Naive thymus-derived CD4-positive, alpha-beta T cell (primary cell): ENCODE data around the gene HOXA9. TPM values are rescaled to one million over a fixed set of nuclear protein-coding genes. Genes with fewer than 3 reads are reported as not detected.

ENCODE experiments used
- ATAC-seq: fragments of 150-1000 bp; cut with Tn5 transposase; 2 replicates; pipeline ENCODE4 v1.10.0; 2021; ENCODE audit warnings: mild to moderate bottlenecking, moderate library complexity
- CTCF ChIA-PET: fragments of 350-600 bp; sonication (Branson Sonifier 250); formaldehyde crosslinking; loops from one replicate; lab custom pipeline; 2021; ENCODE audit warnings: antibody characterized with exemption; lab: Charles Lee
- POLR2A ChIA-PET: fragments of 350-600 bp; sonication (Branson Sonifier 250); formaldehyde crosslinking; loops from one replicate; lab custom pipeline; 2021; ENCODE audit warnings: antibody characterized with exemption, inconsistent platforms; lab: Charles Lee
- DNase-seq, 9 donors: peaks; one replicate each; pipeline versions ENCODE4 v3.0.0 to v3.0.0-alpha.2; 2020 to 2022; ENCODE audit warnings: mixed read lengths in 1 of 9
- H3K27ac ChIP-seq: one replicate; pipeline ENCODE4 v1.7.0; 2013; ENCODE audit warnings: mild to moderate bottlenecking, low read depth, low read length, moderate library complexity
- H3K27me3 ChIP-seq, 2 donors: one replicate each; pipeline ENCODE4 v1.7.0; 2013; ENCODE audit warnings: low read length in 2 of 2, mild to moderate bottlenecking in 2 of 2, moderate library complexity in 2 of 2; ENCODE audit not compliant: control insufficient read depth in 2 of 2, insufficient read depth in 2 of 2
- H3K36me3 ChIP-seq, 3 experiments: 1 replicate in 2 of 3; 2 replicates in 1 of 3; pipeline ENCODE4 v1.7.0; 2013; ENCODE audit warnings: low read length in 3 of 3, mild to moderate bottlenecking in 3 of 3, moderate library complexity in 1 of 3; ENCODE audit not compliant: insufficient read depth in 3 of 3, control insufficient read depth in 2 of 3
- H3K4me1 ChIP-seq, 2 donors: one replicate each; pipeline ENCODE4 v1.7.0; 2013; ENCODE audit warnings: low read length in 2 of 2, mild to moderate bottlenecking in 2 of 2, moderate library complexity in 1 of 2; ENCODE audit not compliant: control insufficient read depth in 2 of 2, insufficient read depth in 2 of 2
- H3K4me3 ChIP-seq: 2 replicates; pipeline ENCODE4 v1.7.0; 2013; ENCODE audit warnings: mild to moderate bottlenecking, low read length
- H3K9me3 ChIP-seq, 3 experiments: 1 replicate in 2 of 3; 2 replicates in 1 of 3; pipeline ENCODE4 v1.7.0; 2013; ENCODE audit warnings: low read length in 3 of 3; ENCODE audit not compliant: control insufficient read depth in 2 of 3
- H3K27ac Mint-ChIP-seq, 9 donors: one replicate each; pipeline ENCODE4 v1.8.0; 2020 to 2022; ENCODE audit warnings: mixed read lengths in 9 of 9, mild to moderate bottlenecking in 8 of 9, moderate library complexity in 5 of 9, inconsistent platforms in 2 of 9
- H3K27me3 Mint-ChIP-seq, 5 donors: one replicate each; pipeline ENCODE4 v1.8.0; 2021 to 2022; ENCODE audit warnings: mixed read lengths in 5 of 5, mild to moderate bottlenecking in 1 of 5
- H3K36me3 Mint-ChIP-seq, 5 donors: one replicate each; pipeline ENCODE4 v1.8.0; 2020 to 2022; ENCODE audit warnings: mixed read lengths in 5 of 5, mild to moderate bottlenecking in 3 of 5, inconsistent platforms in 1 of 5
- H3K4me1 Mint-ChIP-seq, 7 donors: one replicate each; pipeline ENCODE4 v1.8.0; 2020 to 2022; ENCODE audit warnings: mixed read lengths in 7 of 7, mild to moderate bottlenecking in 3 of 7, inconsistent platforms in 1 of 7
- H3K4me3 Mint-ChIP-seq, 10 donors: one replicate each; pipeline ENCODE4 v1.8.0; 2020 to 2022; ENCODE audit warnings: mild to moderate bottlenecking in 10 of 10, mixed read lengths in 10 of 10, moderate library complexity in 6 of 10, inconsistent platforms in 2 of 10
- H3K9me3 Mint-ChIP-seq, 11 donors: one replicate each; pipeline ENCODE4 v1.8.0; 2020 to 2022; ENCODE audit warnings: mixed read lengths in 11 of 11, mild to moderate bottlenecking in 4 of 11, inconsistent platforms in 1 of 11, moderate library complexity in 1 of 11
- intact Hi-C, 2 donors: fragments of 100-400 bp; cut with micrococcal nuclease; formaldehyde crosslinking; loops; one replicate each; pipeline ENCODE4 v1.15.1; 2023
- polyA plus RNA-seq, 2 donors: library from polyadenylated mRNA; unstranded; fragments of 300-500 nt; fragmentation: Illumina TruSeq; gene quantifications; one replicate each; pipeline ENCODE4 v1.2.3, GENCODE V29; 2021
- total RNA-seq, 6 experiments: library from RNA in 5 of 6; stranded (reverse) in 5 of 6; gene quantifications; 1 replicate in 5 of 6; 2 replicates in 1 of 6; pipeline ENCODE4 v1.2.3 and lab custom pipeline; 2021 to 2026

HOXA9 gene
- total and polyA plus RNA-seq, 7 experiments from 2014 or later: 0.70 to 1.7 TPM; not detected in 5

DNA sequence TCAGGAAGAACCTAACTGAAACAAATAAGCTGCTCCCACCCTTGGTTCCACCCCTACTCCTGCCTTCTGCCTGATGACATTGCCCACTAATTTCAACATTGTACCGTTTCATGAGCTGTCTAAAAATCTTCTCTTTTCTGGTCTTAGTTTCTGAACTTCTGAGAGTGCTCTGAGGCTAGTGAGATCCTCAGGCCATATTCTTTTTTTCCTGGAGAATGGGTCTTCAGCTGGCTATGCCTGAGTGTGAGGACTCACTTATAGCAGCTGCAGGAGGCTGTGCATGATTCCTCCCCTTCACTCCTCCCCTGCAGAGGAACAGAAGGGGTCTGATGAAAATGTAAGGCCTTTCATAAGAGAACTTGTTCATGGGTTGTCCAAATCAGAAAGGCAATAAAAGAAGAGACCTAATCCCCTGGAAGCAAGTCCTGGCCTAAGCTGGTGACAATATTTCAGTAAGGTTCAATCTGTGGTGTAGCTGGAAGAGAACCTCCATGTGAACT is 45.9 kb downstream of the HOXA9 start:
- ChIA-PET CTCF (no interaction called here), POLR2A (no interaction called here)
- intact Hi-C loops: no loop called here
- DNase-seq (no peak), ATAC-seq (no peak)
- Histone ChIP-seq H3K9me3 (no peaks in the 10 kb centered on the region), H3K27me3 (no peaks in the 10 kb centered on the region), H3K36me3 (no peaks in the 10 kb centered on the region), H3K4me1 (no peaks in the 10 kb centered on the region), H3K4me3 (no peak overlapping the region), H3K27ac (no peak overlapping the region)
- Mint-ChIP-seq H3K36me3 (no peaks in the 10 kb centered on the region), H3K9me3 (no peaks in the 10 kb centered on the region), H3K27me3 (peaks cover 1 to 21% (median 14%) of the 10 kb centered on the region in 5 donors), H3K27ac (no peak overlapping the region), H3K4me3 (no peak overlapping the region), H3K4me1 (no peaks in the 10 kb centered on the region)

DNA sequence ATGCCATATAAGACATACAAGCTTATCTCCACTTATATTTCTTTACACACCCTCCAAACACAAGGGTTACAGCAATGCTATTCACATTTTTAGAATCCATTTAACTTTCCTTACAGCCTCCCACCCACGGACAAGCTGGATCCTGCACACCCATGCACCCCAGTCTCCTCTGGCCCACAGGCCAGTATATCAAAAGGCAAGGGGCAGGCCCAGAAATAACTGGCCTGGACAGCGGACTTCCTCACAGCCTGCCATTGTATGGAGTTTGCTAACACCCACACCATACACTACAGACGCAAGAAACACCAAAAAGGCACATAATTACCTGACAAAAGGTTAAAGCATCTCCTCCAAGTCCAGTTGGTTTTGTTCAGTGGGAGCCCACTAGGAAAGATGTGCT is 46.8 kb downstream of the HOXA9 start:
- H3K9me3 ChIP-seq: no peaks in the 10 kb centered on the region
- no peaks in the 10 kb centered on the region for H3K4me1 ChIP-seq
- Mint-ChIP-seq H3K27ac (no peak overlapping the region), H3K36me3 (no peaks in the 10 kb centered on the region), H3K27me3 (peaks cover 0 to 15% (median 8%) of the 10 kb centered on the region in 5 donors), H3K4me3 (no peak overlapping the region), H3K4me1 (no peaks in the 10 kb centered on the region), H3K9me3 (no peaks in the 10 kb centered on the region)
- H3K4me3 ChIP-seq: no peak overlapping the region
- H3K27me3 ChIP-seq: no peaks in the 10 kb centered on the region
- intact Hi-C loops: no loop called here
- H3K27ac ChIP-seq: no peak overlapping the region
- ChIA-PET CTCF (no interaction called here), POLR2A (no interaction called here)
- DNase-seq: no peak
- H3K36me3 ChIP-seq: no peaks in the 10 kb centered on the region
- ATAC-seq: no peak

DNA sequence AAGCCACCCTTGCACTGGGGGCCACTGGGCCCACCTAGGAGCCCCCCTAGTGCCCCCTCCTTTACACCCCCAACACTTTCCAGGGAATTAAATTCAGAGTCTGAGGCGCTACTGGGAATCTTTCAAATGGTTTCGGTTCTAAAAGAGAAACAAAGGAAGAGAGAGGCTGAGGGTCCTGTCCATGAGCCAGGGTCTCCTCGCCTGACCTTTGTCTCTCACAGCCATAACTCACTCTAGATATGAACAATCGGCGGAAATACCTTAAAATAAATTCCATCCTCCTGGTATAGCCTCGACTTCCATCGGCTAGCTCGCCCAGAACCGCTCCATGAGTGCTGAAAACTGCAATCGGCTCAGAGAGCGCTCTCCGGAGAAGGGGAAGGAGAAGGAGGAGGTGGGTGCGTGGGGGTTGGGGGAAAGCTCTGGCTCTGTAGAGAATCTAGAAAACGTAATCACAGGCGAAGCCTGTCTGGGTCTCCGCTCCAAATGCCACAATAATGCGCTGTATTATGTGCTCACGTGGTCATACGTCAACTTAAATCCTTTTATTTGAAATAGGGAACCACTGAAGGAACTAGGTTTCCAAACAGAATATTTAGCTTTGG is 47.3 kb downstream of the HOXA9 start:
- H3K27me3 ChIP-seq: no peaks in the 10 kb centered on the region
- ATAC-seq: no peak
- intact Hi-C loops: no loop called here
- Mint-ChIP-seq H3K4me3 (no peak overlapping the region), H3K27me3 (peaks cover 0 to 15% (median 4%) of the 10 kb centered on the region in 5 donors), H3K36me3 (no peaks in the 10 kb centered on the region), H3K4me1 (no peaks in the 10 kb centered on the region), H3K9me3 (no peaks in the 10 kb centered on the region), H3K27ac (no peak overlapping the region)
- no peaks in the 10 kb centered on the region for H3K9me3 ChIP-seq
- no peaks in the 10 kb centered on the region for H3K4me1 ChIP-seq
- CTCF ChIA-PET: no interaction called here
- H3K4me3 ChIP-seq: no peak overlapping the region
- no peaks in the 10 kb centered on the region for H3K36me3 ChIP-seq
- no peak for DNase-seq
- H3K27ac ChIP-seq: no peak overlapping the region
- POLR2A ChIA-PET: no interaction called here

DNA sequence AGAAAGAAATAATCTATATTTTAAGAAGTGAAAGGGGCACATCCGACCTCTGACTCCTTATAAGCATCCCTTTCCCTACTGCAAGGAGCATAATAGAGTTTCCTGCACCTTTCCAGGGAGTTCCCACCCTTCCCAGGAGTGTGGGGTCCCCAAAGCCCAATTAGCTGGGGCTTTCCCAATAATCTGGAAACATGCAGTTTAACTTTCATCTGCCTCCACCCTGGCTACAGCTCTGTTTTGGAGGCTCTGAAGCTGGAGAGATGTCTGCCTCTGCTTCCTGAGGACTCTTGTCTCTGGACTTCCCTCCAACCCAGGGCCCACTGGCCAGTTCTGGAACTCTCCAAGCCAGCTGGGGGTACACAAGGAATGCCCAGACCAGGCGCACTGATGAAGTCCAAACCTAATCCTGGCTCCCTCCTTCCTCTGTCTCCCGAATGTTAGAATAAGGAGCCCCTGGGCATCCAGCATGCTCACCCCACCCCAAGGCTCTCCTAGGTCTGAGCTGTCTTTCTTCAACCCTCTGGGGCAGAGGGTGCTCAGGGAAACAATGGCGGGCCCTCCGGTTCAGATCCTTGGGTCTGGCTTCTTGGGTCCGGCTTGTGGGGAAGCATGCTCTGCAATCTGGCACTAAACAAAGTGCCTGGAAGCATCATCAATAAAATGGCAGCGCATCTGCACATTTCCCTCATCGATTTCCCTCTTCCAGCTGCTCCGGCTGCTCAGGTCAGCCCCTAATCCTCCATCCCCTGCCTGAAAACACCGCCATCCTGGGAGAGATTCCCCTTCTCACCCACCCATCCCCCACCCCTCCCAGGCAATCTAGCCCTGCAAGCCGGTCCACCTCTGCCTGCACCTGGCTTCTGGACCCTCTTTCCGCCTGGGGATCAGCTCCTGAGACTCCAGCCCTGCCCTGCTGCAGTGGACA is 48.1 kb downstream of the HOXA9 start:
- no peaks in the 10 kb centered on the region for H3K9me3 ChIP-seq
- intact Hi-C loops: no loop called here
- no peak overlapping the region for H3K4me3 Mint-ChIP-seq
- CTCF ChIA-PET: no interaction called here
- no peaks in the 10 kb centered on the region for H3K4me1 ChIP-seq
- H3K27ac Mint-ChIP-seq: no peak overlapping the region
- no peaks in the 10 kb centered on the region for H3K9me3 Mint-ChIP-seq
- no peaks in the 10 kb centered on the region for H3K27me3 ChIP-seq
- POLR2A ChIA-PET: interaction anchor here (0.5 kb wide), 1 partner anchor 1172 kb away, joined by 3 read pairs; no protein-coding TSS in a partner anchor
- ATAC-seq: no peak
- H3K36me3 Mint-ChIP-seq: no peaks in the 10 kb centered on the region
- H3K36me3 ChIP-seq: no peaks in the 10 kb centered on the region
- no peak for DNase-seq
- no peaks in the 10 kb centered on the region for H3K4me1 Mint-ChIP-seq
- H3K4me3 ChIP-seq: no peak overlapping the region
- no peak overlapping the region for H3K27ac ChIP-seq
- peaks cover 0 to 17% (median 4%) of the 10 kb centered on the region in 5 donors for H3K27me3 Mint-ChIP-seq

DNA sequence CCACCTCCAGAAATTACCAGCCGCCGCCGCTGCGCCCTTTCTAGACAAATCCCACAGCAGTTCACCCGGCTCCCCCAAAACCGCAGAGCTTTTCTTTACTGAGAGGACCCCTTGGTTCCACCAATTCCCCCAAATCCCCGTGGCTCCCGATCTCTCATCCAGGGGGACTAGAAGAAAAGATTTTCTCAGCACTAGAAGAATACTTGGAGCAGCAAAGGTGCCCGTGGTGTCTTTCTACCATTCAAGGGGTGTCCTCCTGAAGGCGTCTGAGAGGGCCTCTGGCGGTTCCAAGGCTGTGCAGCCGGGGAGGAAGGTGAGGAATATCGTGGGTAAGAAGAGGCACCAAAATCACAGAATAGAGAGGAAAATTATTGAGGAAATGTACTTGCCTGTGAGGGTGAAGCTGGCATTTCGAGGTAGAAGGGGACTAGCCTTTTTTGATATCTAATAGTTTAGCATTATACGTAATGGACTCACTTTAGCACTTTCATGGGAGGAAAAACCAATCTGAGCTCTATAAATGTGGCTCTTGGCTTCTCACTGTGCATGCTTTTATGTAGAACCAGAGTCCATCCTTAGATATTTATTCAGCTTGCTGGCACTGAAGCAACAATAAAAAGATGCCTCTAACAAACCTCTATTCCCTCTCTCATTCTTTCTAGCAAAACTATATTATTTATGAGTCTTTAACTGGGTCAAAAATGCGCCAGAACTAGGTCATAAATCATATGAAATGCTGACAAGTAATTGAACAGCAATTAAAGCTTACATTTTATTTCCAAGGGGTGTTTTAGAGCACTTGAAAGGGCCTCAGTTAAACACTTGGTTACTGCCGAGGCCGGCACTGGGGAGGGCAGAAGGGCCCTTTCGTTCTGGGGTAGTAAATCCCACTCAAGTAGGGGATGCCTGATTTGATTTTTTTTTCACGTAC is 49.0 kb downstream of the HOXA9 start:
- no peaks in the 10 kb centered on the region for H3K9me3 Mint-ChIP-seq
- no peaks in the 10 kb centered on the region for H3K36me3 Mint-ChIP-seq
- intact Hi-C loops: no loop called here
- no peak overlapping the region for H3K27ac Mint-ChIP-seq
- H3K4me3 ChIP-seq: no peak overlapping the region
- ATAC-seq (no peak), DNase-seq (no peak)
- no peaks in the 10 kb centered on the region for H3K4me1 ChIP-seq
- peaks cover 0 to 24% (median 7%) of the 10 kb centered on the region in 5 donors for H3K27me3 Mint-ChIP-seq
- no peaks in the 10 kb centered on the region for H3K9me3 ChIP-seq
- H3K4me3 Mint-ChIP-seq: no peak overlapping the region
- H3K27ac ChIP-seq: no peak overlapping the region
- no peaks in the 10 kb centered on the region for H3K27me3 ChIP-seq
- ChIA-PET CTCF (no interaction called here), POLR2A (no interaction called here)
- H3K36me3 ChIP-seq: no peaks in the 10 kb centered on the region
- no peaks in the 10 kb centered on the region for H3K4me1 Mint-ChIP-seq

DNA sequence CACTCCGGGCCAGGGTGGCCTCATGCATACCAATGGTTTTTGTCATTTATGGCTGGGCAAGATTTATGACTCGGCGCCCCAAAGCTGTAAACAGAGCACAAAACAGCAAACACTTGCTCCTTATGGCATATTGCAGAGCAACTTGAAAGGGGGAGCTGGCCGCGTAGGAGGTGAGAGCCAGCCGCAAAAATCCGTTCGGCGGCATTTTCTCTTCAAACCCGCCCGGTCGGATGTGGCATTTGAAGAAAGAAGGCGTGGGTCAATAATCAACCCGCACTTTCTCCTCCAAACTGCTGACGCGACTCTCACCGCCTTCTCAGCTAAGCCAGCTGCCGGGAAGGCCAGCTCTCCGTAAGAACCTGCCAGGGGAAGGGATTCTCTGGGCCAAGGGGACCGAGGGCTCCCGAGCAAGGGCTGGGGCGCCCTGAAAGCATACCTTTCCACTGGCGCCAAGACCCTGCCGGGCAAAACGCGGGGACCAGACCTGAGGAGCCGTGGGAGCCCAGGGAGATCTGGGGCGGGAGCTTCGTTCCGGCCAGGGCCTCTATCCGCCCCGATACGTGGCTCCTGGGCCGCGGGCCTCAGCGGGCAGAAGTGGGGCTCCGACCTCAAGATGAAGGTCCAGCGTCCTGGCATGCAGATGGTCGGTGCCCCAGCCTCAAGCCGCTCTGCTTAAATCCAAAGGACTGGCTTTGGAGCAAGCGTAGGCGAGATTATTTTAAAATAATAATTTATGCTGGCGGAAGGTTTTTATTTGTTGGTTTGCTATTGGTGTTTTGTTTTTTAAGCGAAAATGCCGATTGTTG is 49.9 kb downstream of the HOXA9 start:
- Mint-ChIP-seq H3K36me3 (no peaks in the 10 kb centered on the region), H3K27me3 (peaks cover 0 to 24% (median 7%) of the 10 kb centered on the region in 5 donors), H3K27ac (no peak overlapping the region), H3K9me3 (no peaks in the 10 kb centered on the region), H3K4me1 (no peaks in the 10 kb centered on the region), H3K4me3 (no peak overlapping the region)
- DNase-seq (no peak), ATAC-seq (no peak)
- Histone ChIP-seq H3K36me3 (no peaks in the 10 kb centered on the region), H3K27me3 (no peaks in the 10 kb centered on the region), H3K4me3 (no peak overlapping the region), H3K27ac (no peak overlapping the region), H3K4me1 (no peaks in the 10 kb centered on the region), H3K9me3 (no peaks in the 10 kb centered on the region)
- intact Hi-C loops: no loop called here
- ChIA-PET CTCF (no interaction called here), POLR2A (no interaction called here)
